ENCODE measurements around the gene ZNF512B. TPM values are rescaled to one million over a fixed set of nuclear protein-coding genes. Genes with fewer than 3 reads are reported as not detected.

The ZNF512B gene
- total and polyA plus RNA-seq, 12 donors: 3.5 to 39.4 (median 13.9) TPM

DNA sequence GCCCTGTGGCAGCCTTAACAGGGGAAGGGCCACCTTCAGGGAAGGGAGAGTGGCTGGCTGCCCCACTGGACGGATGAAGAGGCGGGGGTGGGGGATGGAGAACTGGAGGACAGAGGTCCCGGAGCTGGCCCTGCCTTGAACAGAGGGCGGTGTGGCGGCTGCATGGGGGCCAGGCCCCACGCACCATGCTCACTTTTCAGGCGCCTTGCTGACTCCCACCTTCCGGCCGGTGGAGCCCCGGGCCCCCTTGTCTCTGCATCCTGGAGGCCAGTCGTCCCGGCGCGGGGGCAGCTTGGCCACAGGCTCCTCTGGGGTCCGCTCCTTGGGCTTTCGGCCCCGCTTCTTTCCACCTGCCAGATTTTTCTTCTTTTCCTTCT, 10.0 kb downstream of the ZNF512B start:
- no peaks in the 10 kb centered on the region for H3K9me3 ChIP-seq (replicated peaks in 1 of 3)
- no peak overlapping the region for H3K27ac ChIP-seq
- DNase-seq: no peak
- H3K4me3 ChIP-seq: no peak overlapping the region
- TF ChIP-seq, protein P1, sequence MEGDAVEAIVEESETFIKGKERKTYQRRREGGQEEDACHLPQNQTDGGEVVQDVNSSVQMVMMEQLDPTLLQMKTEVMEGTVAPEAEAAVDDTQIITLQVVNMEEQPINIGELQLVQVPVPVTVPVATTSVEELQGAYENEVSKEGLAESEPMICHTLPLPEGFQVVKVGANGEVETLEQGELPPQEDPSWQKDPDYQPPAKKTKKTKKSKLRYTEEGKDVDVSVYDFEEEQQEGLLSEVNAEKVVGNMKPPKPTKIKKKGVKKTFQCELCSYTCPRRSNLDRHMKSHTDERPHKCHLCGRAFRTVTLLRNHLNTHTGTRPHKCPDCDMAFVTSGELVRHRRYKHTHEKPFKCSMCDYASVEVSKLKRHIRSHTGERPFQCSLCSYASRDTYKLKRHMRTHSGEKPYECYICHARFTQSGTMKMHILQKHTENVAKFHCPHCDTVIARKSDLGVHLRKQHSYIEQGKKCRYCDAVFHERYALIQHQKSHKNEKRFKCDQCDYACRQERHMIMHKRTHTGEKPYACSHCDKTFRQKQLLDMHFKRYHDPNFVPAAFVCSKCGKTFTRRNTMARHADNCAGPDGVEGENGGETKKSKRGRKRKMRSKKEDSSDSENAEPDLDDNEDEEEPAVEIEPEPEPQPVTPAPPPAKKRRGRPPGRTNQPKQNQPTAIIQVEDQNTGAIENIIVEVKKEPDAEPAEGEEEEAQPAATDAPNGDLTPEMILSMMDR (IDR thresholded peaks at IDR 0.05): no peak
- TF ChIP-seq POLR2A (IDR thresholded peaks at IDR 0.05): no peak
- H3K27me3 ChIP-seq: no peaks in the 10 kb centered on the region
- 86 to 95% (median 91%) methylated on average over 16 to 17 of the region's 17 CpGs for WGBS, 4 donors
- H3K4me1 ChIP-seq (replicated peaks in 1 of 2): peaks cover 0 to 15% of the 10 kb centered on the region in 2 donors
- intact Hi-C loops (cut with DNase I): no loop called here
- H3K36me3 ChIP-seq (replicated peaks in 1 of 2): peaks cover 0 to 47% of the 10 kb centered on the region in 2 donors

DNA sequence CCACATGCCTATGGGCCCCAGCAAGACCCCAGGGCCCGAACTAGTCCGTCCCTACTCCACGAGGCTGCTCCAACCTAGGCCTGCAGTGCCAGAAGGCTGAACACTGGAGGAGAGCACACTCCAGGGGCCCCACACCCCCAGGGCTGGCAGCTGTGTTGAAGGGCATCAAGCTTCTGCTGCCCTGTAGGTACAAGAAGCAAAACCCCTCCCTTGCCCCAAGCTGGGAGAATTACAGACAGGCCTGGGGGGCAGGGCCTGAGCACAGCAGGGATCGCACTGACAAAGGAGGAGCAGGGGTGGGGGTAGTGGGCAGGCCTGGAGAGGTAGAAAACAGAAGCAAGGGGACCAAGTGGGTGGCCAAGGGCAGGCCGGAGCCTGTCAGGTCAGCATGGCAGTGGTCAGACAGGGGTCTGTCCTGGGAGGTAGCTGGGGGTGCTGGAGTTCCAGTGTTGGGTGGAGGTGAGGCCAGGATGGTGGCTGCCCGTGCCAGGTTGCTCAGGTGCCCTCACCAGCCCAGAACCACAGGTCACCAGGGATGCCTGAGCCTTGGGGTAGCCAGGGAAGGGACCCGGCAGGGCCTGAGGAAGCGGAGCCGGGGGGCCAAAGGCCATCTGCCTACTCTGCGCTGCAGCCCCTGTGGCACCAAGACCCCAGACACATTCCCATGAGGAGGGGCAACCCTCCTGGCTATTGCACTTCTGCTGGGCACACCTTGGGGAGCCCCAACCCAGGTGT, 10.6 kb downstream of the ZNF512B start:
- Histone ChIP-seq H3K27me3 (no peaks in the 10 kb centered on the region), H3K4me1 (replicated peaks in 1 of 2) (peaks cover 3 to 21% of the 10 kb centered on the region in 2 donors), H3K9me3 (replicated peaks in 1 of 3) (no peaks in the 10 kb centered on the region), H3K36me3 (replicated peaks in 1 of 2) (peaks cover 0 to 42% of the 10 kb centered on the region in 2 donors), H3K27ac (no peak overlapping the region), H3K4me3 (no peak overlapping the region)
- TF ChIP-seq POLR2A (IDR thresholded peaks at IDR 0.05): no peak
- TF ChIP-seq, protein P1 (IDR thresholded peaks at IDR 0.05): no peak
- intact Hi-C loops (cut with DNase I): no loop called here
- WGBS, 4 donors: 88 to 93% (median 91%) methylated on average over 2 to 10 of the region's 10 CpGs
- DNase-seq: no peak

DNA sequence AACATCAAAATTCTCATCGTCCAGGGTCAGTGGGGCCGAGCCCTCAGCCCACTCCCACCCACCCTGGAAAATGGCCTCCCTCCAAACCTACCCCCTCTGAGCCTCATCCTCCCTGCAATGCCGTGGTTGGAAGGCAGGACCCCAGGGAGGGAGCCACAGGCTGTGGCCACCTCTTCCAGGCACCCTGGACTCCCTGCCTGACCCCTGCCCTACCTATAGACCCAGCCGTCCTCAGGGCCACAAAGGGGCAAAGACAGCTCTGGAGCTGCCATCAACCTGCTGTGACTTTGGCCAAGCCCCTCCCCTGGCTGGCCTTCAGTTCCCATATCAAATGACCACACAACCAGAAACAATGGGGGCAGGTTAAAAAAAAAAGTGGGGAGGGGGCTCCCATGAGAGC, 11.3 kb downstream of the ZNF512B start:
- Histone ChIP-seq H3K36me3 (replicated peaks in 1 of 2) (peaks cover 0 to 35% of the 10 kb centered on the region in 2 donors), H3K4me1 (replicated peaks in 1 of 2) (peaks cover 4 to 28% of the 10 kb centered on the region in 2 donors), H3K4me3 (no peak overlapping the region), H3K27me3 (no peaks in the 10 kb centered on the region), H3K9me3 (replicated peaks in 1 of 3) (no peaks in the 10 kb centered on the region), H3K27ac (no peak overlapping the region)
- intact Hi-C loops (cut with DNase I): no loop called here
- no peak for TF ChIP-seq POLR2A (IDR thresholded peaks at IDR 0.05)
- TF ChIP-seq, protein P1 (IDR thresholded peaks at IDR 0.05): no peak
- 57 to 74% (median 72%) methylated on average over 3 to 4 of the region's 4 CpGs for WGBS, 4 donors
- no peak for DNase-seq

DNA sequence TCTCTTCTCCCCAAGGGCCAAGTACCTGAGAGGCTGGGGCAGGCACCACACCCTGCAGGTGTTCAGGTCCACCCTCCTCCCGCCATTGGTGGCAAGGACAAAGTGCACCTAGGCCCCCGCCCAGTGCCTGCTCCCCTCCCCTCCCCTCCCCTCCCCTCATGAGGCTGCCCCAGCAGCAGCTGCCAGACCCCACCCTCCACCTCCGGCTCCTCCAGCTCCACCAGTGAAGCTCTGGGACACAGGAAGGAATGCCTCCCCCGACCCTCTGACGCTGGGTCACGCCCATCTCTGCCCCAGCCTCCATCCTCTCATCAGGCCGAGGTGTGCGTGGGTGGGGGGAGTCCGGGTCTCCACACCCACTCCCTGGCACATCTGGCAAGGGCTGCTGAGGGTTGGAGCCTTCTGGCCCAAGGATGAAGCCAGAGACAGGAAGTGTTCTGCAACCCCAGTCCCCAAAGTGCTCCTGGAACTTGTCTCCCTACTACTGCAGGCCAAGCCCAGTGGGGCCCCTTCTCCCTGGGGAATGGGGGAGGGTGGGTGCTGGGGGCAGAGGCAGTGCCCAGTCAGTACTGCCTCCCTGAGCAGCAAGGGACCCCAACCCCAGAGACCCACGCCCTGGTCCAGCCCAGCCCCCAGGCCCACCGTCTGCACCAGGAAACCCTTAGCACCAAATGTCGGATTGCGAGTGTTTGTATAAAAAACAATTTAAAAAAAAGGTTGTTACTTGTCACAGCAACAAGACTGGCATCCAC, 11.9 kb downstream of the ZNF512B start:
- Histone ChIP-seq H3K4me3 (no peak overlapping the region), H3K27ac (peak overlapping the region in 4 of 5 donors; percentile 18 to 75 (median 56)), H3K27me3 (no peaks in the 10 kb centered on the region), H3K4me1 (replicated peaks in 1 of 2) (peaks cover 4 to 28% of the 10 kb centered on the region in 2 donors), H3K9me3 (replicated peaks in 1 of 3) (no peaks in the 10 kb centered on the region), H3K36me3 (replicated peaks in 1 of 2) (peaks cover 0 to 29% of the 10 kb centered on the region in 2 donors)
- TF ChIP-seq, protein P1 (IDR thresholded peaks at IDR 0.05): no peak
- intact Hi-C loops (cut with DNase I): no loop called here
- peak in 1 of 7 donors; percentile 38 for DNase-seq
- WGBS, 4 donors: 56 to 82% (median 66%) methylated on average over 6 to 13 of the region's 13 CpGs
